Measurements from ENCODE around the gene SEC16A.

Gene SEC16A

GRCh38 chr9:136517012-136517743, 34.3 kb upstream of the SEC16A start:
- no peak for DNase-seq

GRCh38 chr9:136516191-136516654, 33.4 kb upstream of the SEC16A start:
- DNase-seq = no peak

- no peak for DNase-seq
These were observed 32.4 kb upstream of the SEC16A start for GRCh38 chr9:136515276-136515675.

GRCh38 chr9:136514022-136514714, 31.3 kb upstream of the SEC16A start:
- DNase-seq = no peak

GRCh38 chr9:136513191-136513590, 30.4 kb upstream of the SEC16A start:
- no peak for DNase-seq

GRCh38 chr9:136512651-136513071, 29.8 kb upstream of the SEC16A start:
- no peak for DNase-seq

GRCh38 chr9:136511670-136512592, 29.1 kb upstream of the SEC16A start:
- no peak for DNase-seq

- no peak for DNase-seq
These were observed 28.4 kb upstream of the SEC16A start for GRCh38 chr9:136511144-136511669.

GRCh38 chr9:136510561-136510960, 27.7 kb upstream of the SEC16A start:
- no peak for DNase-seq

GRCh38 chr9:136509549-136509948, 26.7 kb upstream of the SEC16A start:
- no peak for DNase-seq

- DNase-seq = no peak
These were observed 26.1 kb upstream of the SEC16A start for GRCh38 chr9:136508729-136509500.

- DNase-seq = no peak
These were observed 25.1 kb upstream of the SEC16A start for GRCh38 chr9:136507992-136508375.

GRCh38 chr9:136507221-136507991, 24.6 kb upstream of the SEC16A start:
- DNase-seq = no peak

GRCh38 chr9:136506425-136506824, 23.6 kb upstream of the SEC16A start:
- DNase-seq = no peak

GRCh38 chr9:136505406-136506403, 22.9 kb upstream of the SEC16A start:
- no peak for DNase-seq

GRCh38 chr9:136504512-136505348, 21.9 kb upstream of the SEC16A start:
- no peak for DNase-seq

- no peak for DNase-seq
These were observed 20.2 kb upstream of the SEC16A start for GRCh38 chr9:136502940-136503550.

- no peak for DNase-seq
These were observed 19.4 kb upstream of the SEC16A start for GRCh38 chr9:136502196-136502595.

GRCh38 chr9:136501686-136502085, 18.8 kb upstream of the SEC16A start:
- no peak for DNase-seq

Measured in GF-D8 (cell line).